PC-3 (cell line): Measurements from ENCODE around the gene MACO1. TPM values are rescaled to one million over a fixed set of nuclear protein-coding genes. Genes with fewer than 3 reads are reported as not detected.
"Not testable (repeated sequence)": the region's sequence is repeated elsewhere in the genome, so short reads cannot be mapped to it uniquely, and the experiment has no call there.

Experiments used
- ATAC-seq: fragments of 200-7000 bp; cut with Tn5 transposase; 2 replicates; pipeline ENCODE4 v1.9.1; 2020; ENCODE audit warnings: mild to moderate bottlenecking, moderate library complexity
- BruUV-seq: library from RNA; stranded (reverse); fragments of 400-500 nt; replicated peaks from 2 replicates; lab custom pipeline; 2021; lab: Mats Ljungman, UMichigan
- CTCF ChIA-PET: fragments of 300-600 bp; sonication (Branson Sonifier 250); formaldehyde crosslinking; loops from one replicate; lab custom pipeline; 2022; ENCODE audit warnings: antibody characterized with exemption; lab: Charles Lee
- POLR2A ChIA-PET: fragments of 300-600 bp; sonication (Branson Sonifier 250); formaldehyde crosslinking; loops from one replicate; lab custom pipeline; 2022; ENCODE audit warnings: antibody characterized with exemption; ENCODE audit not compliant: unreplicated experiment; lab: Charles Lee
- DNase-seq: peaks from one replicate; pipeline ENCODE4 v3.0.0-alpha.2; 2015
- H2AFZ ChIP-seq: fragments of 300-600 bp; sonication (generic); 2 replicates; pipeline ENCODE4 v1.6.0; 2016; ENCODE audit warnings: antibody characterized with exemption, low read length
- H3F3A ChIP-seq: fragments of 300-600 bp; sonication (generic); one replicate; pipeline ENCODE4 v1.6.0; 2017; ENCODE audit warnings: antibody characterized with exemption, low read length, control low read depth, mild to moderate bottlenecking; ENCODE audit not compliant: unreplicated experiment
- H3K27ac ChIP-seq: fragments of 300-600 bp; sonication (generic); 2 replicates; pipeline ENCODE4 v1.5.1; 2016; ENCODE audit warnings: mild to moderate bottlenecking, low read length
- H3K27me3 ChIP-seq: fragments of 300-600 bp; sonication (generic); 2 replicates; pipeline ENCODE4 v1.6.1; 2016; ENCODE audit warnings: low read length, mixed read lengths
- H3K36me3 ChIP-seq: fragments of 300-600 bp; sonication (generic); 2 replicates; pipeline ENCODE4 v1.6.1; 2016; ENCODE audit warnings: low read depth, mixed run types, low read length, mixed read lengths
- H3K4me1 ChIP-seq: fragments of 300-600 bp; sonication (generic); 2 replicates; pipeline ENCODE4 v1.5.1; 2016; ENCODE audit warnings: low read length; ENCODE audit not compliant: insufficient read depth
- H3K4me2 ChIP-seq: fragments of 300-600 bp; sonication (generic); 2 replicates; pipeline ENCODE4 v1.6.0; 2016; ENCODE audit warnings: low read length
- H3K4me3 ChIP-seq: fragments of 300-600 bp; sonication (generic); 2 replicates; pipeline ENCODE4 v1.5.1; 2016; ENCODE audit warnings: mild to moderate bottlenecking, low read length, mixed read lengths
- H3K79me2 ChIP-seq: fragments of 300-600 bp; sonication (generic); 2 replicates; pipeline ENCODE4 v1.6.1; 2017; ENCODE audit warnings: low read length, mixed read lengths
- H3K9ac ChIP-seq: fragments of 300-600 bp; sonication (generic); 2 replicates; pipeline ENCODE4 v1.6.0; 2016; ENCODE audit warnings: mild to moderate bottlenecking, low read length
- H3K9me2 ChIP-seq: fragments of 300-600 bp; sonication (generic); replicated peaks from 2 replicates; pipeline ENCODE4 v1.6.1; 2016; ENCODE audit warnings: mixed run types, low read length, mixed read lengths
- H3K9me3 ChIP-seq: fragments of 300-600 bp; sonication (generic); 2 replicates; pipeline ENCODE4 v1.6.1; 2016; ENCODE audit warnings: low read length, mixed read lengths
- H4K20me1 ChIP-seq: fragments of 300-600 bp; sonication (generic); 2 replicates; pipeline ENCODE4 v1.6.1; 2016; ENCODE audit warnings: low read length, mixed read lengths
- intact Hi-C: fragments of 100-400 bp; cut with micrococcal nuclease; formaldehyde crosslinking; loops from 2 replicates; pipeline ENCODE4 v1.9.0; 2023
- total RNA-seq: library from RNA; depleted of rRNA; stranded (reverse); fragments of >200 nt; gene quantifications from 2 replicates; pipeline ENCODE4 v1.2.3, GENCODE V29; 2014

The MACO1 gene
- total RNA-seq, 1 experiment from 2014 or later, result 14.0 TPM

- POLR2A ChIA-PET, result not testable (repeated sequence)
Observed at GRCh38 chr1:25405731-25406305, 24.9 kb upstream of the MACO1 start.

GRCh38 chr1:25409641-25410427 lies 20.9 kb upstream of the MACO1 start:
- H3F3A ChIP-seq, H3K27ac ChIP-seq, CTCF ChIA-PET, H3K4me2 ChIP-seq, H3K9me3 ChIP-seq, H3K79me2 ChIP-seq, H3K4me1 ChIP-seq, H3K4me3 ChIP-seq, H3K9ac ChIP-seq, H3K27me3 ChIP-seq, H3K9me2 ChIP-seq, BruUV-seq, POLR2A ChIA-PET, ATAC-seq, DNase-seq, H4K20me1 ChIP-seq, H3K36me3 ChIP-seq, H2AFZ ChIP-seq: not testable (repeated sequence)
- intact Hi-C loops, result loop anchor here (10.0 kb wide), 1 partner anchor 125 kb away; no protein-coding TSS in a partner anchor

More at GRCh38 chr1:25405731-25406305, 24.9 kb upstream of the MACO1 start:
- H3K9ac ChIP-seq, H3K79me2 ChIP-seq, H3K27ac ChIP-seq, H3K4me3 ChIP-seq, H2AFZ ChIP-seq, ATAC-seq, H3K9me2 ChIP-seq, H3K4me1 ChIP-seq, H3K9me3 ChIP-seq, DNase-seq, H3K27me3 ChIP-seq, H3K36me3 ChIP-seq, H3F3A ChIP-seq, H3K4me2 ChIP-seq, H4K20me1 ChIP-seq, BruUV-seq, intact Hi-C loops: not testable (repeated sequence)
- CTCF ChIA-PET, result interaction anchor here (0.7 kb wide), 1 partner anchor 119 kb away, joined by 3 read pairs; no protein-coding TSS in a partner anchor

- H3K27me3 ChIP-seq, BruUV-seq, H3K4me1 ChIP-seq, DNase-seq, H3K4me3 ChIP-seq, H3K36me3 ChIP-seq, H3F3A ChIP-seq, H3K4me2 ChIP-seq, H3K9ac ChIP-seq, CTCF ChIA-PET, ATAC-seq, POLR2A ChIA-PET, H3K27ac ChIP-seq, H3K9me2 ChIP-seq, H3K79me2 ChIP-seq, H3K9me3 ChIP-seq, H4K20me1 ChIP-seq, H2AFZ ChIP-seq: not testable (repeated sequence)
- intact Hi-C loops, result loop anchor here (10.0 kb wide), 1 partner anchor 128 kb away; no protein-coding TSS in a partner anchor
Observed at GRCh38 chr1:25412872-25413623, 17.6 kb upstream of the MACO1 start.

- BruUV-seq, CTCF ChIA-PET, ATAC-seq, H3K4me3 ChIP-seq, H3K36me3 ChIP-seq, H3K27me3 ChIP-seq, H3K4me2 ChIP-seq, H3F3A ChIP-seq, H3K27ac ChIP-seq, H4K20me1 ChIP-seq, H2AFZ ChIP-seq, DNase-seq, H3K79me2 ChIP-seq, H3K9me3 ChIP-seq, H3K9me2 ChIP-seq, H3K9ac ChIP-seq, H3K4me1 ChIP-seq, POLR2A ChIA-PET: not testable (repeated sequence)
- intact Hi-C loops, result loop anchor here (10.0 kb wide), 1 partner anchor 129 kb away; no protein-coding TSS in a partner anchor
Observed at GRCh38 chr1:25414157-25414556, 16.5 kb upstream of the MACO1 start.

GRCh38 chr1:25414578-25414977 lies 16.1 kb upstream of the MACO1 start:
- H3K9me3 ChIP-seq, H3K9ac ChIP-seq, H4K20me1 ChIP-seq, H3K9me2 ChIP-seq, ATAC-seq, POLR2A ChIA-PET, H3F3A ChIP-seq, H3K27me3 ChIP-seq, H3K36me3 ChIP-seq, BruUV-seq, DNase-seq, H3K4me1 ChIP-seq, H3K27ac ChIP-seq, H3K79me2 ChIP-seq, H2AFZ ChIP-seq, H3K4me2 ChIP-seq, CTCF ChIA-PET, H3K4me3 ChIP-seq: not testable (repeated sequence)
- intact Hi-C loops, result loop anchor here (10.0 kb wide), 1 partner anchor 130 kb away; no protein-coding TSS in a partner anchor

- H3K27ac ChIP-seq, H3K27me3 ChIP-seq, CTCF ChIA-PET, ATAC-seq, H3K4me2 ChIP-seq, POLR2A ChIA-PET, H3K9ac ChIP-seq, H3K9me2 ChIP-seq, H3K9me3 ChIP-seq, H4K20me1 ChIP-seq, H3F3A ChIP-seq, H3K4me1 ChIP-seq, H3K36me3 ChIP-seq, DNase-seq, H3K79me2 ChIP-seq, H3K4me3 ChIP-seq, BruUV-seq, H2AFZ ChIP-seq: not testable (repeated sequence)
- intact Hi-C loops, result loop anchor here (10.0 kb wide), 1 partner anchor 132 kb away; no protein-coding TSS in a partner anchor
Observed at GRCh38 chr1:25417280-25417679, 13.4 kb upstream of the MACO1 start.
